H1 (cell line): ENCODE data around the gene CCDC91. TPM values are rescaled to one million over a fixed set of nuclear protein-coding genes. Genes with fewer than 3 reads are reported as not detected.

Experiments
- CTCF ChIA-PET: fragments of 300-600 bp; sonication (Branson Sonifier 250); formaldehyde crosslinking; loops from one replicate; lab custom pipeline; 2021; ENCODE audit not compliant: partially characterized antibody; lab: Charles Lee
- POLR2A ChIA-PET: fragments of 300-600 bp; sonication (Branson Sonifier 250); formaldehyde crosslinking; loops from one replicate; lab custom pipeline; 2021; ENCODE audit warnings: inconsistent platforms; ENCODE audit not compliant: partially characterized antibody; lab: Charles Lee
- DNase-seq, 2 experiments: peaks; one replicate each; pipeline versions ENCODE4 v3.0.0 to v3.0.0-alpha.2; 2010 to 2022; ENCODE audit warnings: low spot score in 2 of 2, low read depth in 1 of 2, mixed read lengths in 1 of 2
- FAIRE-seq: peaks from 2 replicates; lab custom pipeline; 2011; peaks lifted over from hg19 to GRCh38; lab: Jason Lieb, UNC
- H2AFZ ChIP-seq: 2 replicates; pipeline ENCODE4 v1.8.1; 2012; ENCODE audit warnings: low read length, inconsistent platforms
- H2AK5ac ChIP-seq: 2 replicates; pipeline ENCODE4 v1.6.1; 2013; ENCODE audit warnings: low read depth, low read length
- H2BK120ac ChIP-seq: replicated peaks from 2 replicates; pipeline ENCODE3; 2013; ENCODE audit warnings: low read depth, low read length, inconsistent platforms
- H2BK12ac ChIP-seq: 2 replicates; pipeline ENCODE4 v1.6.1; 2013; ENCODE audit warnings: low read depth, low read length
- H2BK15ac ChIP-seq: 2 replicates; pipeline ENCODE4 v1.6.1; 2013; ENCODE audit warnings: low read length
- H2BK20ac ChIP-seq: 2 replicates; pipeline ENCODE4 v1.6.1; 2013; ENCODE audit warnings: low read length
- H2BK5ac ChIP-seq: 2 replicates; pipeline ENCODE4 v1.6.1; 2013; ENCODE audit warnings: low read depth, low read length
- H3K14ac ChIP-seq: 2 replicates; pipeline ENCODE4 v1.6.1; 2013; ENCODE audit warnings: inconsistent platforms; ENCODE audit not compliant: insufficient read length
- H3K18ac ChIP-seq: 2 replicates; pipeline ENCODE4 v1.6.1; 2013; ENCODE audit warnings: low read length; ENCODE audit errors: extremely low read depth
- H3K23ac ChIP-seq: 2 replicates; pipeline ENCODE4 v1.6.1; 2013; ENCODE audit warnings: inconsistent platforms; ENCODE audit not compliant: insufficient read length
- H3K23me2 ChIP-seq: 2 replicates; pipeline ENCODE4 v1.6.1; 2013; ENCODE audit warnings: low read depth, low read length
- H3K27ac ChIP-seq: 2 replicates; pipeline ENCODE4 v1.6.1; 2011; ENCODE audit warnings: low read depth, low read length, inconsistent platforms
- H3K27me3 ChIP-seq, 4 experiments: replicated peaks in 1 of 4; 1 replicate in 1 of 4; 2 replicates in 3 of 4; pipeline versions ENCODE4 v1.6.1 to v1.8.1; 2011 to 2013; ENCODE audit warnings: low read length in 3 of 4, mild to moderate bottlenecking in 3 of 4, inconsistent platforms in 2 of 4, mixed read lengths in 2 of 4, moderate library complexity in 1 of 4; ENCODE audit not compliant: control insufficient read depth in 3 of 4, insufficient read depth in 3 of 4; ENCODE audit errors: extremely low read depth in 1 of 4
- H3K36me3 ChIP-seq, 4 experiments: 2 replicates each; pipeline versions ENCODE4 v1.6.1 to v1.8.1; 2011 to 2013; ENCODE audit warnings: mild to moderate bottlenecking in 4 of 4, low read length in 3 of 4, moderate library complexity in 2 of 4, control low read depth in 1 of 4, inconsistent platforms in 1 of 4; ENCODE audit not compliant: insufficient read depth in 4 of 4, control insufficient read depth in 2 of 4
- H3K4ac ChIP-seq: replicated peaks from 2 replicates; pipeline ENCODE3; 2013; ENCODE audit warnings: low read length, low read depth, mixed read lengths, inconsistent platforms; ENCODE audit not compliant: insufficient read length
- H3K4me1 ChIP-seq, 4 experiments: replicated peaks in 1 of 4; 1 replicate in 1 of 4; 2 replicates in 3 of 4; pipeline versions ENCODE4 v1.6.1 to v1.8.1; 2011 to 2013; ENCODE audit warnings: low read length in 3 of 4, inconsistent platforms in 2 of 4, mixed read lengths in 1 of 4; ENCODE audit not compliant: insufficient read depth in 4 of 4, control insufficient read depth in 3 of 4
- H3K4me2 ChIP-seq, 2 experiments: 2 replicates each; pipeline versions ENCODE4 v1.6.1 to v1.8.1; 2011 to 2013; ENCODE audit warnings: low read depth in 2 of 2, low read length in 2 of 2, control low read depth in 1 of 2, inconsistent platforms in 1 of 2, mild to moderate bottlenecking in 1 of 2; ENCODE audit not compliant: insufficient read depth in 1 of 2
- H3K4me3 ChIP-seq, 4 experiments: fragments of 200-600, 300-600 bp in 1 of 4; sonication (generic), shearing (Covaris generic), sonication (Bioruptor Twin) in 1 of 4; 2 replicates each; pipeline versions ENCODE4 v1.5.1 to v1.8.1; 2011 to 2016; ENCODE audit warnings: low read length in 4 of 4, low read depth in 3 of 4, control low read depth in 2 of 4, inconsistent platforms in 2 of 4, mild to moderate bottlenecking in 2 of 4, mixed read lengths in 1 of 4, moderate library complexity in 1 of 4; ENCODE audit not compliant: insufficient read depth in 2 of 4; ENCODE audit errors: extremely low read depth in 1 of 4
- H3K56ac ChIP-seq: replicated peaks from 2 replicates; pipeline ENCODE3; 2013; ENCODE audit warnings: low read depth, mild to moderate bottlenecking, mixed read lengths, low read length, inconsistent platforms; ENCODE audit not compliant: insufficient read length
- H3K79me1 ChIP-seq: 2 replicates; pipeline ENCODE4 v1.6.1; 2013; ENCODE audit warnings: low read depth, low read length, control low read depth
- H3K79me2 ChIP-seq, 2 experiments: 2 replicates each; pipeline versions ENCODE4 v1.6.1 to v1.8.1; 2012 to 2013; ENCODE audit warnings: low read length in 2 of 2, mild to moderate bottlenecking in 2 of 2, inconsistent platforms in 1 of 2; ENCODE audit not compliant: insufficient read depth in 2 of 2, control insufficient read depth in 1 of 2
- H3K9ac ChIP-seq, 4 experiments: replicated peaks in 1 of 4; 1 replicate in 1 of 4; 2 replicates in 3 of 4; pipeline versions ENCODE4 v1.6.1 to v1.8.1; 2011 to 2013; ENCODE audit warnings: low read depth in 3 of 4, low read length in 3 of 4, control low read depth in 2 of 4, mild to moderate bottlenecking in 2 of 4, moderate library complexity in 2 of 4, inconsistent platforms in 1 of 4; ENCODE audit errors: extremely low read depth in 1 of 4
- H3K9me3 ChIP-seq, 2 experiments: 2 replicates each; pipeline versions ENCODE4 v1.6.1 to v1.8.1; 2012 to 2013; ENCODE audit warnings: mild to moderate bottlenecking in 2 of 2, moderate library complexity in 2 of 2, control low read depth in 1 of 2, inconsistent platforms in 1 of 2, low read depth in 1 of 2, low read length in 1 of 2, mixed read lengths in 1 of 2; ENCODE audit not compliant: insufficient read depth in 2 of 2
- H4K20me1 ChIP-seq, 2 experiments: replicated peaks in 1 of 2; 2 replicates each; pipeline versions ENCODE3 to v1.8.1; 2011 to 2013; ENCODE audit warnings: inconsistent platforms in 2 of 2, low read length in 2 of 2, mild to moderate bottlenecking in 1 of 2; ENCODE audit not compliant: insufficient read depth in 2 of 2, control insufficient read depth in 1 of 2
- H4K5ac ChIP-seq: 2 replicates; pipeline ENCODE4 v1.6.1; 2013; ENCODE audit warnings: low read length, low read depth, mixed read lengths, inconsistent platforms; ENCODE audit not compliant: insufficient read length
- H4K8ac ChIP-seq: 2 replicates; pipeline ENCODE4 v1.8.0; 2013; ENCODE audit warnings: mild to moderate bottlenecking, moderate library complexity, low read length, inconsistent platforms; ENCODE audit not compliant: insufficient read depth; ENCODE audit errors: extremely low read depth
- H4K91ac ChIP-seq: replicated peaks from 2 replicates; pipeline ENCODE3; 2013; ENCODE audit warnings: low read length, mixed read lengths, inconsistent platforms; ENCODE audit not compliant: insufficient read length
- ASH2L ChIP-seq: fragments of 200-600, 300-600 bp; sonication (generic); IDR thresholded peaks from one replicate; pipeline ENCODE4 v1.7.1; 2017; ENCODE audit warnings: low read length
- CTBP2 ChIP-seq: IDR thresholded peaks from 2 replicates; pipeline ENCODE4 v1.7.0; 2011; ENCODE audit warnings: borderline replicate concordance, mild to moderate bottlenecking, moderate library complexity, mixed read lengths, low read length; ENCODE audit not compliant: insufficient read depth, insufficient read length
- GTF2F1 ChIP-seq: IDR thresholded peaks from 2 replicates; pipeline ENCODE4 v1.6.1; 2012; ENCODE audit warnings: low read depth, low read length, improper control_type of control experiment, borderline replicate concordance
- SP4 ChIP-seq: IDR thresholded peaks from 2 replicates; pipeline ENCODE4 v1.6.1; 2012; ENCODE audit warnings: low read length, inconsistent platforms
- WGBS, 2 experiments: shearing (Covaris generic) in 1 of 2; methylation state at CpG; one replicate each; pipeline versions ENCODE4 v1.1.6 to v1.1.7; 2013 to 2015; ENCODE audit warnings: low lambda C conversion rate in 2 of 2, mixed read lengths in 2 of 2, inconsistent platforms in 1 of 2, low coverage in 1 of 2, missing lambda C conversion rate in 1 of 2; ENCODE audit not compliant: insufficient replicate concordance in 2 of 2, insufficient coverage in 1 of 2, insufficient read length in 1 of 2; ENCODE audit errors: extremely low coverage in 1 of 2, missing lambda C conversion rate in 1 of 2; 5-methylcytosine and 5-hydroxymethylcytosine counted together
- polyA plus RNA-seq, 7 experiments: library from polyadenylated mRNA; depleted of rRNA in 3 of 7; stranded (reverse) in 5 of 7; unstranded in 2 of 7; fragments of >200 nt in 5 of 7; fragments of 200-250 nt in 2 of 7; gene quantifications; 1 replicate in 5 of 7; 2 replicates in 1 of 7; 4 replicates in 1 of 7; pipeline versions ENCODE4 v1.2.1 to v1.2.3, GENCODE V29; 2011 to 2013; ENCODE audit warnings: missing spikeins in 2 of 7, mixed read lengths in 2 of 7
- total RNA-seq: library from RNA; stranded (reverse); fragmentation: NEBNext Ultra II Directional; extraction: Animal tissue kit (Norgen Biotek cat#: 25700); gene quantifications from 2 replicates; pipeline ENCODE4 v1.2.1, GENCODE V29; 2021

The CCDC91 gene
- total and polyA plus RNA-seq, 2 of the 8 experiments (the other 6 are each of a cell fraction or from before 2014, with no cell fraction given): 8.6 to 23.1 TPM

- CTCF ChIA-PET: no interaction called here
- no peak for DNase-seq
- WGBS, 2 experiments: 94% methylated on average over 4 of the region's 4 CpGs; no CpG with 5 or more reads in 1 of the 2 experiments
- H2BK12ac ChIP-seq: no peak overlapping the region
- FAIRE-seq: no peak
- no peaks in the 10 kb centered on the region for H3K36me3 ChIP-seq
- H3K79me1 ChIP-seq: no peaks in the 10 kb centered on the region
- H2BK15ac ChIP-seq: no peak overlapping the region
- no peak overlapping the region for H3K27ac ChIP-seq
- no peak overlapping the region for H4K91ac ChIP-seq
- no peak overlapping the region for H3K18ac ChIP-seq
- H2AFZ ChIP-seq: no peak overlapping the region
- H3K4me1 ChIP-seq: no peaks in the 10 kb centered on the region
- no peak overlapping the region for H3K4me2 ChIP-seq
- no peaks in the 10 kb centered on the region for H3K9me3 ChIP-seq
- no peak overlapping the region for H2BK5ac ChIP-seq
- H3K9ac ChIP-seq: no peak overlapping the region
- no peak overlapping the region for H3K23ac ChIP-seq
- H4K8ac ChIP-seq: no peak overlapping the region
- H2AK5ac ChIP-seq: no peak overlapping the region
- H3K56ac ChIP-seq: no peak overlapping the region
- no peak overlapping the region for H4K5ac ChIP-seq
- no peak overlapping the region for H2BK120ac ChIP-seq
- H3K79me2 ChIP-seq: no peaks in the 10 kb centered on the region
- no peak overlapping the region for H3K14ac ChIP-seq
- no peak overlapping the region for H3K4ac ChIP-seq
- no peaks in the 10 kb centered on the region for H4K20me1 ChIP-seq
- no peak overlapping the region for H3K4me3 ChIP-seq
- H3K23me2 ChIP-seq: no peaks in the 10 kb centered on the region
- no peak for TF ChIP-seq GTF2F1
- no peak for TF ChIP-seq SP4
- no peak for TF ChIP-seq CTBP2
- TF ChIP-seq ASH2L: no peak
- TF ChIP-seq, all 59 proteins: peak for 0
- POLR2A ChIA-PET: interaction anchor here (0.6 kb wide), 1 partner anchor 36 kb away, joined by 4 read pairs; no protein-coding TSS in a partner anchor
- H3K27me3 ChIP-seq: no peaks in the 10 kb centered on the region
- H2BK20ac ChIP-seq: no peak overlapping the region
Observed at GRCh38 chr12:28145216-28145615, 45.0 kb upstream of the CCDC91 start.
